Right lobe of liver (tissue), 4 donors: ENCODE data around the gene FAM43A.

Experiments used
- CTCF ChIP-seq, 4 donors: fragments of 200-600 bp in 3 of 4; fragments of 450-650 bp in 1 of 4; IDR thresholded peaks; one replicate each; pipeline versions ENCODE4 v1.5.1 to v1.8.0; 2016 to 2022; ENCODE audit warnings: antibody characterized with exemption in 4 of 4, mild to moderate bottlenecking in 2 of 4
- POLR2A ChIP-seq: fragments of 450-650 bp; IDR thresholded peaks from one replicate; pipeline ENCODE4 v1.6.1; 2017; ENCODE audit warnings: antibody characterized with exemption, mild to moderate bottlenecking
- donor health status: DM: no; HTN: no; CAD: no.
- donor health status: DM: no; HTN: no; CAD: no.
- donor health status: DM: no; HTN: yes; CAD: no.

GRCh38 chr3:194675081-194675640, 10.5 kb upstream of the FAM43A start:
- TF ChIP-seq CTCF (IDR thresholded peaks at IDR 0.05) (no peak), POLR2A (no peak)
